HG03521 (cell line): Measurements from ENCODE around the gene CNN2.
A peak's percentile ranks its signal among the peaks of the same experiment; 100 is the strongest.

Experiments
- ATAC-seq: cut with Tn5 transposase; IDR thresholded peaks from one replicate; pipeline ENCODE4 v1.9.1; 2021; ENCODE audit warnings: mild to moderate bottlenecking, moderate library complexity; ENCODE audit not compliant: unreplicated experiment

Gene CNN2

GRCh38 chr19:1064661-1065605 is 38.5 kb downstream of the CNN2 start:
- ATAC-seq: no peak

GRCh38 chr19:1065606-1066109 is 39.2 kb downstream of the CNN2 start:
- no peak for ATAC-seq

- ATAC-seq: no peak
These were observed 39.9 kb downstream of the CNN2 start for GRCh38 chr19:1066251-1066747.

GRCh38 chr19:1066748-1067340 is 40.4 kb downstream of the CNN2 start, which contains the start of gene ARHGAP45:
Gene ARHGAP45 (plus strand): TSS chr19:1067167. CDS start chr19:1067406, 239 bp downstream.
- peak; percentile 45 for ATAC-seq

- peak; percentile 9 for ATAC-seq
These were observed 41.0 kb downstream of the CNN2 start for GRCh38 chr19:1067341-1067957.

- no peak for ATAC-seq
These were observed 41.9 kb downstream of the CNN2 start for GRCh38 chr19:1068009-1069001.

GRCh38 chr19:1069009-1069779 is 42.8 kb downstream of the CNN2 start:
- no peak for ATAC-seq

GRCh38 chr19:1070576-1070930 is 44.1 kb downstream of the CNN2 start:
- no peak for ATAC-seq

- ATAC-seq: no peak
These were observed 44.8 kb downstream of the CNN2 start for GRCh38 chr19:1070931-1071791.

GRCh38 chr19:1072371-1073015 is 46.1 kb downstream of the CNN2 start:
- no peak for ATAC-seq

GRCh38 chr19:1073063-1073955 is 46.9 kb downstream of the CNN2 start:
- ATAC-seq: no peak

GRCh38 chr19:1073956-1074517 is 47.6 kb downstream of the CNN2 start:
- ATAC-seq: no peak

GRCh38 chr19:1074544-1075283 is 48.3 kb downstream of the CNN2 start:
- no peak for ATAC-seq

GRCh38 chr19:1076046-1076386 is 49.6 kb downstream of the CNN2 start:
- ATAC-seq: no peak

GRCh38 chr19:1076951-1077350 is 50.5 kb downstream of the CNN2 start:
- ATAC-seq: peak; percentile 40

GRCh38 chr19:1079566-1080111 is 53.2 kb downstream of the CNN2 start:
- no peak for ATAC-seq
